ENCODE results near the gene VCAN. TPM values are rescaled to one million over a fixed set of nuclear protein-coding genes. Genes with fewer than 3 reads are reported as not detected.

Gene VCAN
- total and polyA plus RNA-seq, 2 donors from 2014 or later = 2.1 to 226 TPM

DNA sequence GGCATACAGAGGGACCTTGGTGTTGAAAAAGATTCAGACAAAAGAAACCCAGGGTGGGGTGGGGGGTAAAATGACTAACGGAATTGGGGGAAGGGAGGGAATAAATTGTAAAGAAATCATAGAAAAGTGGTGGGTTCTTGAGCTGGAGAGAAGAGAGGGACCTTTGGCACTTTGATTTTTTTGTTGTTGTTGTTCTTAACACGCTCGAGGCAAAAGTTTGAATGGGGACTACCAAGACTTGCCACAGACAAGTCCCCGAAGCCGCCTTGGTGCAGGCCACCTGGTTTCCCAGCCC lies 616 bp downstream of the VCAN start:
- TF ChIP-seq, protein P1, sequence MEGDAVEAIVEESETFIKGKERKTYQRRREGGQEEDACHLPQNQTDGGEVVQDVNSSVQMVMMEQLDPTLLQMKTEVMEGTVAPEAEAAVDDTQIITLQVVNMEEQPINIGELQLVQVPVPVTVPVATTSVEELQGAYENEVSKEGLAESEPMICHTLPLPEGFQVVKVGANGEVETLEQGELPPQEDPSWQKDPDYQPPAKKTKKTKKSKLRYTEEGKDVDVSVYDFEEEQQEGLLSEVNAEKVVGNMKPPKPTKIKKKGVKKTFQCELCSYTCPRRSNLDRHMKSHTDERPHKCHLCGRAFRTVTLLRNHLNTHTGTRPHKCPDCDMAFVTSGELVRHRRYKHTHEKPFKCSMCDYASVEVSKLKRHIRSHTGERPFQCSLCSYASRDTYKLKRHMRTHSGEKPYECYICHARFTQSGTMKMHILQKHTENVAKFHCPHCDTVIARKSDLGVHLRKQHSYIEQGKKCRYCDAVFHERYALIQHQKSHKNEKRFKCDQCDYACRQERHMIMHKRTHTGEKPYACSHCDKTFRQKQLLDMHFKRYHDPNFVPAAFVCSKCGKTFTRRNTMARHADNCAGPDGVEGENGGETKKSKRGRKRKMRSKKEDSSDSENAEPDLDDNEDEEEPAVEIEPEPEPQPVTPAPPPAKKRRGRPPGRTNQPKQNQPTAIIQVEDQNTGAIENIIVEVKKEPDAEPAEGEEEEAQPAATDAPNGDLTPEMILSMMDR (IDR thresholded peaks at IDR 0.05; ENCODE audit: borderline replicate concordance, extremely low read depth, insufficient read depth) = no peak
- DNase-seq (peak in 1 of 5 donors; percentile 64), FAIRE-seq (no peak)
- Histone ChIP-seq H3K27ac (ENCODE audit: low read depth in 2 of 2, low read length in 2 of 2) (no peak overlapping the region), H3K36me3 (ENCODE audit: control insufficient read depth in 2 of 3, insufficient read depth in 3 of 3, low read length in 3 of 3) (peaks cover 0 to 2% (median 0%) of the 10 kb centered on the region in 3 donors), H3K4me1 (ENCODE audit: control insufficient read depth in 2 of 3, insufficient read depth in 2 of 3, low read depth in 1 of 3, low read length in 3 of 3) (peaks cover 0 to 18% (median 0%) of the 10 kb centered on the region in 3 donors), H3K9ac (ENCODE audit: low read length in 3 of 3) (peak overlapping the region in 1 of 3 donors; percentile 76), H3K27me3 (ENCODE audit: control insufficient read depth, insufficient read depth, low read length) (no peaks in the 10 kb centered on the region), H3K9me3 (ENCODE audit: control insufficient read depth in 2 of 3, insufficient read depth in 1 of 3, low read length in 3 of 3) (no peaks in the 10 kb centered on the region), H3K4me3 (ENCODE audit: low read length in 3 of 3) (peak overlapping the region in 2 of 3 donors; percentile 63 to 81)
- intact Hi-C loops (cut with DNase I) = no loop called here

DNA sequence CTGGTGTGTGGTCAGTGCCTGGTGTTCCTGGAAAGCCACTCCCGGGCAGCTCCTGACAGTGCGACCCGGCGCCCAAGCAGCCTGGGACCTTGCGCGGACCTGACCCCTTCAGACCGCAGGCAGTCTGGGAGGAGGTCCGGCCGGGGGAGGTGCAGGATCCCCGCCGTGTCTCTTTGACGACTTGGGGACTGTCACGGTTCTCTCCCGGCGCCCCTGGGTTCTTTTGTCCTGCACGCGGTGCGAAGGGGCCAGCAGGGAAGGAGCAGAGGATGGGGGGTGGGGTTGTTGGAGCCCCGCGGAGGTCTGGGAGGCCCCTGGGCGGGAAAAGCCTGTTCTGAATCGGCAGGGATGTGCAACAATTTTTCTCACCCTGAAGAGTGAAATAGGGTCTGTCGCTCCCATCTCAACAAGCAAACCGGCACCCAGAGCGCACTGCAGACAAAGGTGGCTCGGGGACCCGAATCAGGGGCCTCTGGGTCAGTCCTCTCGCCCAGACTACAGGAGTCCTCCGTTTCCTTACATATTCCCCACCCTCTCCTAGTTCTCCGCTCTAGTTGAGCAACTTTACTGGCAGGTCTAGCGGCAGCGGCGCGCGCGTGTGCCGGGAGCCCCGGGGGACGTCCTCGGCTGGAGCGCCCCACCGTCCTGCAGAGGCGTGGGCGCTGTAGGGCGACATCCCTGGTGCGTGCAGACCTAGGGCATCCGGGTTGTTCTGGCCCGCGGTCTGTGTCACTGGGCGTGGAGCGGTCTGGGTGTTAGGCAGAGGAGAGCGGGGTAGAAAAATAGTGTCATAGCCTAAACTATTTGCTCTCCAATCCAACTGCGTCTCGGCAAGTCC lies 1.2 kb downstream of the VCAN start:
- TF ChIP-seq, protein P1 (IDR thresholded peaks at IDR 0.05; ENCODE audit: borderline replicate concordance, extremely low read depth, insufficient read depth) = no peak
- intact Hi-C loops (cut with DNase I) = no loop called here
- no peaks in the 10 kb centered on the region for H3K27me3 ChIP-seq (ENCODE audit: control insufficient read depth, insufficient read depth, low read length)

DNA sequence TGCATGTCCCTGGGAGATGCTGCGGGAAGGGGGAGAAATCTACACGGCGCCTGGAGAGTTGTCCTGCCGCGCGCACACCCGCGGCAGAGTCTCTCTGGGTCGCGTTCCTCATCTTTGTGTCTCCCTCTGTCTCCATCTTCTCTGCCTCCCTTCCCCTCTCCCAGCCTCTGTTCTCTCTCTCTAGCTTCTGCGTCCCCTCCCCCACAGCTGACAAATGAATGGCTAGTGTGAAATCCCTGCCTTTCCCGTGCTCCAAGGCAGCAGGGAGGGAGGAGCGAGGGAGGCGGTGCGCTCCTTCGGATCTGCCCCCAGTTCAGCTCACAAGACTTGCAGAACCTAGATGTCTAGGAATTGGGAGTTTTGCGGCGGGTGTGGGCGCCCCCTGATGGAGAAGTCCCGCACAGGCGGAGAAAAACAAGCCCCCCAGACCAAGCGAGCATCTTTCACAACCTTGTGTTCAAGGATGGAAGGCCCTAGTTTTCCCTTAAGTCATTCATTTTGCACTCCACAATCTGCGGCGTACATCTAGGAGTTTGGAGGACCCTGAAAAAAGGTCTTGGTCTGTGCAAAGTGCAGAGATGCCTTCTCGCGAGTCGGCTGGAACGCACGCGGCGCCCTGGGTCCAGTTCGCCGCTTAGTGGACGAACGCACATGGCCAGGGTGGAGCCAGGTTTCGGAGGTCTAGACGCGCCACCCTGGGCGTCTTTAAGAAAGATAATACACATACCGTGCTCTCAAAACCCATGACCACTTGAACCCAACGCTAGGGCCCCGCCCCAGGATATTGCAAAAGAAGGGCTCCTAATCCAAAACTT lies 2.0 kb downstream of the VCAN start:
- H3K27me3 ChIP-seq (ENCODE audit: control insufficient read depth, insufficient read depth, low read length) = no peaks in the 10 kb centered on the region
- no peak for FAIRE-seq

More for the DNA sequence above, 1.2 kb downstream of the VCAN start:
- Histone ChIP-seq H3K27ac (ENCODE audit: low read depth in 2 of 2, low read length in 2 of 2) (peak overlapping the region in 1 of 2 donors; percentile 23), H3K9ac (ENCODE audit: low read length in 3 of 3) (peak overlapping the region in 1 of 3 donors; percentile 82), H3K36me3 (ENCODE audit: control insufficient read depth in 2 of 3, insufficient read depth in 3 of 3, low read length in 3 of 3) (peaks cover 0 to 2% (median 0%) of the 10 kb centered on the region in 3 donors), H3K4me3 (ENCODE audit: low read length in 3 of 3) (peak overlapping the region; percentile 63 to 86 (median 68)), H3K9me3 (ENCODE audit: control insufficient read depth in 2 of 3, insufficient read depth in 1 of 3, low read length in 3 of 3) (no peaks in the 10 kb centered on the region), H3K4me1 (ENCODE audit: control insufficient read depth in 2 of 3, insufficient read depth in 2 of 3, low read depth in 1 of 3, low read length in 3 of 3) (peaks cover 0 to 18% (median 0%) of the 10 kb centered on the region in 3 donors)
- FAIRE-seq (no peak), DNase-seq (peak; percentile 64 to 87 (median 80))

More for the DNA sequence above, 2.0 kb downstream of the VCAN start:
- Histone ChIP-seq H3K9ac (ENCODE audit: low read length in 3 of 3) (peak overlapping the region in 1 of 3 donors; percentile 82), H3K4me3 (ENCODE audit: low read length in 3 of 3) (peak overlapping the region; percentile 63 to 86 (median 68)), H3K4me1 (ENCODE audit: control insufficient read depth in 2 of 3, insufficient read depth in 2 of 3, low read depth in 1 of 3, low read length in 3 of 3) (peaks cover 0 to 18% (median 0%) of the 10 kb centered on the region in 3 donors), H3K9me3 (ENCODE audit: control insufficient read depth in 2 of 3, insufficient read depth in 1 of 3, low read length in 3 of 3) (no peaks in the 10 kb centered on the region), H3K27ac (ENCODE audit: low read depth in 2 of 2, low read length in 2 of 2) (peak overlapping the region in 1 of 2 donors; percentile 23), H3K36me3 (ENCODE audit: control insufficient read depth in 2 of 3, insufficient read depth in 3 of 3, low read length in 3 of 3) (peaks cover 0 to 2% (median 0%) of the 10 kb centered on the region in 3 donors)
- peak; percentile 97 to 99 (median 99) for DNase-seq
- intact Hi-C loops (cut with DNase I) = no loop called here
- TF ChIP-seq, protein P1 (IDR thresholded peaks at IDR 0.05; ENCODE audit: borderline replicate concordance, extremely low read depth, insufficient read depth) = peak; percentile 59

Measured in kidney (tissue), 14 donors.